GDM1 (cell line): ENCODE measurements around the gene KLK5.
"Not testable (repeated sequence)": the region's sequence is repeated elsewhere in the genome, so short reads cannot be mapped to it uniquely, and the experiment has no call there.

ENCODE experiments used
- DNase-seq: peaks from one replicate; lab custom pipeline; 2025; lab: John Stamatoyannopoulos, UW

Gene KLK5, protein sequence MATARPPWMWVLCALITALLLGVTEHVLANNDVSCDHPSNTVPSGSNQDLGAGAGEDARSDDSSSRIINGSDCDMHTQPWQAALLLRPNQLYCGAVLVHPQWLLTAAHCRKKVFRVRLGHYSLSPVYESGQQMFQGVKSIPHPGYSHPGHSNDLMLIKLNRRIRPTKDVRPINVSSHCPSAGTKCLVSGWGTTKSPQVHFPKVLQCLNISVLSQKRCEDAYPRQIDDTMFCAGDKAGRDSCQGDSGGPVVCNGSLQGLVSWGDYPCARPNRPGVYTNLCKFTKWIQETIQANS

DNA sequence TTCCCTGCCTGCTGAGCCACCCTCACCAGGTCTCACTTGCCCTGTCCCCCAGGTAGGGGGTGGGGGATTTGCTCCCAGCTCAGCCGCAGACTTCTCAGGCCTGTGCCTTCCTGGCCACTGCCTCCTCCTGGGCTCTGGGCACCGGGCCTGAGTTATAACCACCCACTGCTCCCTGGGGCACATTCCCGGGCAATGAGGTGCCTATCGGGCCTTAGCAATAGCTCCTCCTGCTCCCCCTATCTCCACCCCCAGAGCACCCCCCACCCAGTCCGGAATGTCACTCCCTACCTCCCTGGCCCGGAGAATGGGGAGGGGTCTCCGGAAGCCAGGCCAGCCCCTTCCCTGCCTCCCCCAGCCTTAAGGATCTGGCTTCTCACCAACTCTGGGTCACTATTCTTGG, at the start of gene KLK5:
TSS of gene KLK5 (minus strand) at position 129 of the 400 bp plus-strand sequence. CDS start 381 bp downstream, outside the sequence.
- DNase-seq = no peak

DNA sequence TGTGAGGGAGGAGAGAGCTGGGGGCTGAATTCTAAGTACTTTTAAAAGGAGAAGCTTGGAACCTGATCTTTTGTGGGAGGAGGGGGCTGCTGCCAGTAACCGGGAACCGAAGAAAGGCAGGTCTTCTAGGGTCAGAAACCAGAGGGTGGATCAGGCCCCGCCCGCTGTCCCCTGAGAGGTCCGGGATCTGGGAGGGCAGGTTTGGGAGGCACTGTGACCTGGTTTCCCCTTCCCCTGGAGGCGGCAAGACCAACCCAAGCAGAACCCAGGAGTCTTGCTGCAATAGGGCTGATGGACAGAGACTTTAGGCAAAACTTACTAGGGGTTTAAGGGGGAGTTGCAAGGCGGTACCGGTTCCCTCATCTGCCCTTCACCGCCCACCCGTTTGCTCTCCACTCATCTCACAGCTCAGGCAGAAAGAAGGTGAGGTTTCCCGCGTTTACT, 49.3 kb upstream of the KLK5 start:
- DNase-seq = no peak

DNA sequence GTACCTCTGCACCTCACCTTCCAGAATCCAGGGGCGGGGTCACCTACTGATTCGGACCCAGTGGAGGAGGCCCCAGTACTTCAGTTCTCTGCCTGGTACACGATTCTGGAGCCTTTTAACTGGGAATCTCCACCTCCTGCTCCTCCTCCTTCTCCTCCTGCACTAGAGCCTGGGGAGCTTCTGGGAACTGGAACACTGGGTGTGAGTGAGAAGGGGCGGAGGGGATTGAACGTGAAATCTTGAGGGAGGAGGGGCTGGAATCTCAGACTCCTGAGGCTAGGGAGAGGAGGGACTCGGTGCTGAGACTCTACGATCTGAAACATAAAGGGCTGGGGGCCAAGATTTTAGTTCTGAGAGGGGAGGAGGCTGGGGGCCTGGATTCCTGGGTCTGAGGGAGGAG, 48.7 kb upstream of the KLK5 start, which contains the start of gene KLK8:
TSS of gene KLK8 (minus strand) at position 90 of the 400 bp plus-strand sequence. CDS start 437 bp downstream, outside the sequence.
- no peak for DNase-seq

DNA sequence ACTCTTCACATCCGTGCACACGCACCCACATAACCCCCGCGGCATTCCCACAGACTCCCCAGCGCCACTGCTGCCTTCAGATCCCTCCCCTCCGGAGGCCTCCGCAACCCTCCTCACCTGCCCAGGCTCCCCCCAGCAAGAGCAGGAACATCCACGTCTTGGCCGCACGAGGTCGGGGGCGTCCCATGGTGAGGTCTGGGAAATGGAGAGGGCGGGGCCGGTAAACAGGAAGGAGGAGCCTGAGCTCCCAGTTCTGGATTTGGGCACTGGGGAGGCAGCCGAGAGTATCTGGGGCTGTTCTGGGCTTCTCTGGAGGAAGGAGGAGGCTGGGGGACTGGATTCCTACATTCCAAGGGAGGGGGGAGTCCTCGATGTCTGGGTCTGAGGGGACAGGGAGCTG, 48.1 kb upstream of the KLK5 start:
- no peak for DNase-seq

DNA sequence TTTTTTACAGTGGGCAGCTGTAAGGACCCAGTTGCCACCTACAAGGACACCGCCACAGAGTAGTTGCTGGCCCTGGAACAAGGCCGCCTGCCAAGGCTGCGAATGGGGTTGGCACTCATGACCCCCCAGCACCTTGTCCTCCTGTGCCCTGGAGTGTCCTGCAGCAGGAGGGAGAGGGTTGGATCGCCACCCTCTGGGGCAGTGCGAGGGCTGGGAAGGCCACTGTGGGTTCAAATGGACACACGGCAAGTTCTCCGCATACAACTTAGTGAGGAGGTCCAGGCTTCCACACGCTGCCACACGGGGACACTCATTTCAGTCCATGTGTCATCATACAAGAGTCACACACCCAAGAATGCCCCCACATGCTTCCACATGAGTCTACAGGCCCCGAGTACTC, 47.6 kb upstream of the KLK5 start:
- no peak for DNase-seq

DNA sequence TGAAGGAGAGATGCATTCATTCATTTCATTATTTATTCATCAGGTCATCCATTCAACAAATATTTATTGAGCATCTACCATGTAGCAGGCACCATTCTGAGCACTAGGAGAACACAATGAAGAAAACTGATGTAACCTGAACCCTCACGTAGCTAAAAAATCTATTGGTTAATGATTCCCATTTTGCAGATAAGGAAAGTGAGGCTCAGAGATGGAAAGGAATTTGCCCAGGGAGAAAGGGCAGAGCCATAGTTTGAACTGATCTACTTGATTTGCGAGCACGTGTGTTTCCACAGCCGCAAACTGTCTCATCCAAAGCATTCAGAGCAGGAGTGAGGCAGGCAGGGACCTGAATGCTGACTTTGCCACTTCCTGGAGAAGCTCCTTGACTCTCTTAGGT, 45.8 kb upstream of the KLK5 start:
- DNase-seq = no peak

DNA sequence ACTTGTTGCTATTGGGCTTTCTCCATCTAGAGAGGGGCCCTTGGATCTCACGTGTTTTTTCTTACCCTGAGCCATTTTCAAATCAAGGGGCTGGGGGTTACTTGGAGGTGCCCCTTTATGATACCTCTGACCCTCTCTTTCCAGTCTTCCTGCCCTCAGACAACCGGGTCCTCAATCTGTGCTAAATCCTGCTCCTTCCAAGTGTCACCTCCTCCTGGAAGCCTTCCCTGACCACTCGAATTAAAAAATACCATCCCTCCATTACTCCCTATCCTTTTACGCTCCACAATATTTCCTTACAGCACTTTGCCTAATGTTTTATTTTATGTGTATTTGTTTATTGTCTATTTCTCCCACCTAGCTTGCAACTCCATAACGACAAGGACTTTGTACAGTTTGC, 45.2 kb upstream of the KLK5 start:
- DNase-seq = no peak

DNA sequence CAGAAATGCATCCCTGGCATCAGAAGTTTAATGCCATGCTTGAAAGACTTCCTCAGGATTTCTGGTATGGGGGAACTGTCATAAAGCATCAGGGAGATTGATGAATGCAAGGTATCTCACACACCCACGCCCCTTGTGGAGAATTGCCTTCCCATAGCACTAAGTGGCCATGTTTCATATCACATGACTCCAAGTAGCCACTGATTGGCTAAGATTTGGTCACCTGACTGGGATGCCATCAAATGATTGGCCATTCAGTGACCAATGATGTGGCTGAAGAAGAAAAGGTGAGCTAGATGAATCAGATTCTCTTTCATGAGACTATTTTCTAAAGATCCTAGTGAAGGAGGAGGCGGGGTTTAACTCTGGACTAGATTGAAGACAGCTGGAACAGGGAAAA, 41.3 kb upstream of the KLK5 start:
- no peak for DNase-seq

DNA sequence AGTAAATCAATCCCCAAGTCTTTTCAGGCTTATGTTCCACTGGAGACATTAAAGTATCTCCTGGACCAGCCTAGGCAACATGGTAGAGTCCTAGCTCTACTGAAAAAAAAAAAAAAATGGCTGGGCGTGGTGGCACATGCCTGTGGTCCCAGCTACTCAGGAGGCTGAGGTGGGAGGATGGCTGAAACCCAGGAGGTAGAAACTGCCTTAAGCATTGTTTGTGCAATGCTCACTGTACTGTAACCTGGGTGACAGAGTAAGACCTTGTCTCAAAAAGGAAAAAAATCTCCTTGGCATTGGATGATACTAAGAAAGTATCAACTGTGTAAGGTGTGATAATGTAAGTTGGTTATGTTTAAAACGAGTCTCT, 39.8 kb upstream of the KLK5 start:
- no peak for DNase-seq

DNA sequence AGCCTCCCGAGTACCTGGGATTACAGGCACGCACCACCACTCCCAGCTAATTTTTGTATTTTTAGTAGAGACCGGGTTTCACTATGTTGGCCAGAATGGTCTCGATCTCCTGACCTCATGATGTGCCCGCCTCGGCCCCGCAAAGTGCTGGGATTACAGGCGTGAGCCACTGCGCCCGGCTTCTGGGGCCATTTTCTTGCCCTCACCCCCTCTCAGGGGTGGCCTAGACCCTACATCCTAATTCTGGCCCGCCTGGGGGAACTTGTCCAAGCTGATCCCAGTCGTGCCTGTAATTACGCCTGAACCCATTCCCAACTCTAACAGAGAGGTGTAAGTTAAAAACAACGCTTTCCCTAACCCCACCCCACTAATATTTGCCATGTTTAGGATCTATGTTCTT, 31.6 kb upstream of the KLK5 start:
- DNase-seq = not testable (repeated sequence)

DNA sequence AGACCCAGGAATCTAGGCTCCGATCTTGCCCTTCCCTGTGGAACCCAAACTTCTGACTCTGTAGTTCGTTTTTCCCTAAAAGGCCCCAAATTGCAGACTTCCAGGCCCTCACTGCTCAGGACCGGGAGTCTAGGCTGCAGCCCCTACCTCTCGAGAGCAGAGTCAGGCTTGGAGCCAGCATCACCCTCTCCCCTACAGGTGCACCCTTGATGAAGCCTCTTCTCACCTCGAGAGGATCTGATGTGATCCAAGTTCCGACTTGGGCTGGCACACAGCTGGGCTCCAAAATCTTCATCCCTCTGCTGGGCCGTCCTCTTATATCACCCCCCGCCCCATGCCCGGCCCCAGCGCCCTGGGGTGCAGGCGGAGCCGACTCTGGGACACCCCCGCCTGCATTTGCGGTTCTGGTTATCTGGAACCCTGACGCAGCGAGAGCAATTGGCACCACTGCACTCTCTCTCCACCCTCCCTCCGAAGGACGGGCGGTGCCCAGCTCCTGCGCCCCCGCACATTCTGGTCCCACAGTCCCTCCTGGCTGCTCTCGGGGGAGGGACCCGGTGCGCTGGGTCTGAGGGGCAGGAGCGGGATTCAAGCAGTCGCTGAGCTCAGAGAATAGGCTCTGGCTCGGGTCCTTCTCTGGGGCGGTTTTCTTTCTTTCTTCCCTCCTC, 30.9 kb upstream of the KLK5 start, which contains the start of gene KLK7:
TSS of gene KLK7 (minus strand) at position 293 of the 668 bp plus-strand sequence. CDS start 1,518 bp downstream, outside the sequence.
- DNase-seq = no peak

DNA sequence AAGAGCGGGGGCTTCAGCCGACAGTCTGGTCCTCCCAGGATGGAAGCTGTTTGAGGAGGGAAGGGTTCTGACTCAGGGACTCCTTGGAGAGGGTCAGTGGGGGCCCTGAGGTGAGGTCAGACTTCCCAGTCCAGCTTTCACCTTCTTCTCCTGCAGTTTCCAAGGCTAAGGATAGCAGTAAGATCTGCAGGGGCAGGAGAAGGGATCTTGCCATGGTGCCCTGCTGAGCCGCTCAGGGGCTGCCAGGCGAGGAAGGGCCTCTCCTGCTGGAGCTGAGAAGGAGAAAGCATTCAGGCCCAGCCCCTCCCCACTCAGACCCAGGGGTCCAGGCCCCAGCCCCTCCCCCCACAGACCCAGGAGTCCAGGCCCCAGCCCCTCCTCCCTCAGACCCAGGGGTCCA, 29.3 kb upstream of the KLK5 start:
- DNase-seq = no peak

DNA sequence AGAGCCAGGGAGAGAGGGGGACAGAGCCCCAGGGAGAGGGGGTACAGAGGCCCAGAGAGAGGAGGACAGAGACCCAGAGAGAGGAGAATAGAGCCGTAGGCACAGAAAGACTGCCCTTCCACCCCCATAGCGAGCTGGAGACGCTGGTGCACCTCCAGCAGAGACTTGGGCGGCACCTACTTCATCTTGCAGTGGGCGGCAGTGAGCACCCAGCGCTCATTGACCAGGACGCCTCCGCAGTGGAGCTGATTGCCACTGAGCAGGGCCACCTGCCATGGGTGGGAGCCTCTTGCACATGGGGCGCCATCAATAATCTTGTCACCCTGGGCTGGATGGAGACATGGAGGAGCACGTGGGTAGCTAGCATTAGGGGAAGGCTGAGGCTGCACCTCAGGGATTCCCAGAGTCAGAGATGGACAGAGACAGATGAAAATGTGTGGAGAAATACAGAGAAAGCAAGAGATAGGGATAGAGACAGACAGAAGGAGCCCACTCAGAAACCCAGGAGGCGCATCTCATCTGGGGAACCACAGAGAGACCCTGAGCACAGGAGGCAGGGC, 28.8 kb upstream of the KLK5 start:
- no peak for DNase-seq

DNA sequence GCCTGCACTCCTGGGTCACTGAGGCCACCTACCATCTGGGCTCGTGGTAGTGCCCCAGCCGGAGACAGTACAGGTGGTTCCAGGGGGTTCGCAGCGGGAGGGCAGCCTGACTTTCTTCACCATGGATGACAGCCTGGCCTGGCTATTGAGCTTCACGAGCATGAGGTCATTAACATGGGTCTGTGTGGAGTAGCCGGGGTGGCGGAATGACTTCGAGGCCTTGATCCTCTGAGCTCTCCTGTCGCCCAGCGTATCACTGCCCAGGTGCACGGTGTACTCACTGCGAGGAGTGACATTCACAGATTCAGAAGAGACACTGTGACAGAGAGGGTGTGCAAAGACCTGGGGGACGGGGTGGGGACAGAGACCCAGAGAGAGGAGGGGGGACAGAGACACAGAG, 27.4 kb upstream of the KLK5 start:
- no peak for DNase-seq

DNA sequence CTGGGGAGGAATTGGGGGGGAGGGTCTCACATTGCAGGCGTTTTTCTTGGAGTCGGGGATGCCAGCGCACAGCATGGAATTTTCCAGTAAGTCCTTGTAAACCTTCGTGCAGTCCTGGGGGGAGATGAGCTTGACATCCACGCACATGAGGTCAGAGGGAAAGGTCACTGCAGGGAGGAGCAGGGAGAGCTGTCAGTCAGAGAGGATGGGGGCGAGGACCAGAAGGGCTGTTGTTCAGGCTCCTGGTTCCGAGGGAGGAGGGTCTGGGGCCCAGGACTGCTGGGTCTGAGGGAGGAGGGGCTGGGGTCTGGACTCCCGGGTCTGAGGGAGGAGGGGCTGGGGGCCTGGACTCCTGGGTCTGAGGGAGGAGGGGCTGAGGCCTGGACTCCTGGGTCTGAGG, 26.9 kb upstream of the KLK5 start:
- no peak for DNase-seq

DNA sequence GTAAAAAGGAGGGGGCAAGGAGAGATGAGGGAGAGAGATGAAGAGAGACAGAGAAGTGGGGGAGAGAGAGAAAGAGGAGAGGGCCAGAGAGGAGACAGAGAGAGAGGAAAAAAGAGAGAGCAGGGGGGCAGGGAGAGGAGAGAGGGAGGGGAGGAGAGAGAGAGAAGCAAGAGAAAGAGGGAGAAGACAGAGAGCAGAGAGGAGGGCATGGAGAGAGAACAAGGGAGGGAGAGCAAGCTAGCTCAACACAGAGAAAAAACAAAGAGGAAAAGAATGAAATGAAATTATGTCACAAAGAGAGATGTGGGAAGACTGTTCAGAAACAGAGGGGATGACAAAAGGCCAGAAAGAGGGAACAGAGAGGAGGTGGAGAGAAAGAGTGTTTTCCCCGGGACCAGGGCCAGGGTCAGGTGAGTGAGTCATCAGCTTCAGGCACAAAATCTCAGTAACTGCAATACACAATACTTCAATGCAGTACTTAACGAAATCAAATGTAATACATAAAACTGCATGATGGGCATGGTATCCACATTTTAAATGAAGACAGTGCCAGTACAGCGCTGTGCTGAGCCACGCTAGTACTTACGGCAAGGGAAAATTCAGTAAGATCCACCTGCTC, 26.0 kb upstream of the KLK5 start:
- DNase-seq = no peak

DNA sequence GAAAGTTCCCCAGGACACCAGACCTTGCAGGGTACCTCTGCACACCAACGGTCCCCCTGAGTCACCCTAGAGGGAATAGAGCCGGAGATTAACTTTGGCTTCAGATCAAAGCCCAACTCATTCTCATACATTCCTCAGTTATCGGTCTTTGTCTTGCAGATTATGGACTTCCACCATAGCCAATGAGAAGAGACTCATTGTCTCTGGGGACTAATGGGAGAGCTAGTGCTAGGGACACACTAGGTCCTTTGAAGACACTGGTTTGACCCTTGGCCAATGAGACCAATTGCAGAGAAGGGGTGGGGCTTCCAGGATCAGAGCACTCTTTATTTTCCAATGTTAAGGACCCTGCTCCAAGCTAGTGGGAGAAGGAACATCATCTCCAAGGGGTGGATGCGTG, 24.8 kb upstream of the KLK5 start:
- DNase-seq = no peak

DNA sequence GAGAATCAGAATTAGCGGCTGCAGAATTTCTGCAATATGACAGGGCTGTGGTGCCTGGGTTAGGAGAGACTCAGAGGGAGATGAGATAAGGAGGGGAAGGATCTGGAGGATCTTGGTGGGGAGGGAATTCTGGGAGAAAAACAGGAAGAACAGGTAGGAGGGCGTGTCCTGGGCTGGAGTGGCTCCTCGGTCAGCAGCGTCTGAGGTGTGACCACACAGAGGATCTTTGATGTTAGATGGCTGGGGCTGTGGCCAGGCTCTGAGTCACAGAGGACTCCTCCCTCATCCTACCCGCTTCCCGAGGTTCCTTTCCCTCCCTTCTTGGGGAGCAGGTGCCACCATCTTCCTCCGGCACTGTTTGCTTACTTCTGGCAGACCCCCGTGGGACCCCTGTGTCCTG, 22.9 kb upstream of the KLK5 start:
- DNase-seq = no peak

DNA sequence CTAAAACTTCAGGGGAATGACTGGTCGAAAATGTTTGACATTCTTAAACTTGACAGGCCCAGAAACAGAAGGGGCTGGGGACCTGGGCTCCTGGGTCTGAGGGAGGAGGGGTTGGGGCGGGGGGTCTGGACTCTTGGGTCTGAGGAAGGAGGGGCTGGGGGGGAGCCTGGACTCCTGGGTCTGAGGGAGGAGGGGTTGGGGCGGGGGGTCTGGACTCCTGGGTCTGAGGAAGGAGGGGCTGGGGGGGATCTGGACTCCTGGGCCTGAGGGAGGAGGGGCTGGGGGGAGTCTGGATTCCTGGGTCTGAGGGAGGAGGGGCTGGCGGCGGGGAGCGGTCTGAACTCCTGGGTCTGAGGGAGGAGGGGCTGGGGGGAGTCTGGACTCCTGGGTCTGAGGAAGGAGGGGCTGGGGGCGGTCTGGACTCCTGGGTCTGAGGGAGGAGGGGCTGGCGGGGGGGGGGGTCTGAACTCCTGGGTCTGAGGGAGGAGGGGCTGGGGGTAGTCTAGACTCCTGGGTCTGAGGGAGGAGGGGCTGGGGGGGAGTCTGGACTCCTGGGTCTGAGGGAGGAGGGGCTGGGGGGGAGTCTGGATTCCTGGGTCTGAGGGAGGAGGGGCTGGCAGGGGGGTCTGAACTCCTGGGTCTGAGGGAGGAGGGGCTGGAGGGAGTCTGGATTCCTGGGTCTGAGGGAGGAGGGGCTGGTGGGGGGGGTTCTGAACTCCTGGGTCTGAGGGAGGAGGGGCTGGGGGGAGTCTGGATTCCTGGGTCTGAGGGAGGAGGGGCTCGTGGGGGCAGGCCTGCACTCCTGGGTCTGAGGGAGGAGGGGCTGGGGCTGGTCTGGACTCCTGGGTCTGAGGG, 22.1 kb upstream of the KLK5 start:
- DNase-seq = no peak

DNA sequence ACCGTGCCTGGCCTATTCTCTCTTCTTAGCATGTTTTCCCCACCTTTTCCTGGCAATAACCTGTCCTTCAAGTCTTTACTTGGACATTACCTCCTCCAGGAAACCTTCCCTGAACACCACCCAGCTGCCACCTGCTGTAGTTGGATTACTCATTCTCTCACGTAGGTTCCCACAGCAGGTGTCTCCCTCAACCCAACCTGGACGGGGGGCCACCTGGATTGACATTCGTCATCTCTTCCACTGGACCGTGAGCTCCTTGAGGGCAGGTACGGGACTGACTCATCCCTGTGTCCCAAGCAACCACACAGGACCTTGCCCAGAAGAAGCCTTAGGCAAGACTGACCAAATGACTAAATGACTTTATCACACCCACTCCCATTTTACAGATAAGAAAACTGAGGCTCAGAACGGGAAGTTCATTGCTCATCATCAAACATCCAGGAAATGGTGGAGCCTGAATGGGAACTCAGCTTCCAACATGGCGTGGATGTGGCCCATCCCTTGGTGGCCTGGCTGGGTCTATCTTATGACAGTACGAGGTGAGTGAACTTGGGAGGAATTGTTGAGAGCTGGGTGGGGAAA, 20.0 kb upstream of the KLK5 start:
- no peak for DNase-seq

DNA sequence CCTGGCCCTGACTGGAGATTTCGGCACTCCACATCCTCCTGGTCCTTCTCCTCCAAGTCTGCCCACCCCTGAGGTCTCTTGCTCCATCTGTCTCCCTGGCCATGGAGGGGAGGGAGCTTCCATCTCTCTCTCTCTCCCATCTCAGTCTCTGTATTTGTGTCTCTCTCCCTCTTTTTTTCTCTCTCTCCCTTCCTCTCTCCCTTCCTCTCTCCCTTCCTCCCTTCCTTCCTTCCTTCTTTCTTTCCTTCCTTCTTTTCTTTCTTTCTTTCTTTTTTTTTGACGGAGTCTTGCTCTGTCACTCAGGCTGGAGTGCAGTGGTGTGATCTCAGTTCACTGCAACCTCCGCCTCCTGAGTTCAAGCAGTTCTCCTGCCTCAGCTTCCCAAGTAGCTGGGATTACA, 17.0 kb upstream of the KLK5 start:
- DNase-seq = not testable (repeated sequence)

DNA sequence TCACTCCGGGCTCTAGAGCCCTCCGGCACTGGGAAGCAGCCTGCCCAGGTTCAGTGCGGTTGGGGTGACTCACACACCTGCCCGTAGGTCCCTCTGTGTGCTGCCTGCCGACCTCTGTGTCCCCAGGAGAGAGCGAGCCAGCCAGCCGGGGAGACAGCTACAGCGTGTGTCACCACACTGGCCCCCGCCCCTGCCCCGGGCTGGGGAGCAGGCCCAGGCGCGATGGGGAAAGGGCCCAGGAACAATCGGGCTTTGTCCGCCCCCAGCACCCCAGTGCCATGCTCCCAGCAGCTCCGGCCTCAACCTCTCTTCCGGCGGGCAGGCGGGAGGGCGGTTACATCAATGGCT, 16.5 kb upstream of the KLK5 start, which contains the start of gene KLK6:
TSS of gene KLK6 (minus strand) at position 179 of the 348 bp plus-strand sequence. CDS start 1,487 bp downstream, outside the sequence.
- no peak for DNase-seq
